Ishikawa (cell line): ENCODE data around the gene TBC1D22A.

Experiments used
- CEBPB ChIP-seq: IDR thresholded peaks from 2 replicates; pipeline ENCODE4 v1.6.1; 2012
- CREB1 ChIP-seq: IDR thresholded peaks from 2 replicates; pipeline ENCODE4 v1.6.1; 2012; ENCODE audit warnings: low read depth
- EP300 ChIP-seq: IDR thresholded peaks from 2 replicates; pipeline ENCODE4 v1.6.1; 2012; ENCODE audit warnings: borderline replicate concordance
- FOXM1 ChIP-seq: IDR thresholded peaks from 2 replicates; pipeline ENCODE4 v1.6.1; 2012; ENCODE audit warnings: low read depth, borderline replicate concordance
- NFIC ChIP-seq: IDR thresholded peaks from 2 replicates; pipeline ENCODE4 v1.6.1; 2012
- TAF1 ChIP-seq: IDR thresholded peaks from 2 replicates; pipeline ENCODE4 v1.6.1; 2012; ENCODE audit warnings: low read depth, mild to moderate bottlenecking
- TCF12 ChIP-seq: IDR thresholded peaks from 2 replicates; pipeline ENCODE4 v1.6.1; 2012; ENCODE audit warnings: low read depth
- YY1 ChIP-seq: IDR thresholded peaks from 2 replicates; pipeline ENCODE4 v1.6.1; 2012; ENCODE audit warnings: low read depth
- ZBTB7A ChIP-seq: IDR thresholded peaks from 2 replicates; pipeline ENCODE4 v1.6.1; 2012; ENCODE audit warnings: low read depth
- TF ChIP-seq, protein P1 (sequence below): IDR thresholded peaks from 2 replicates; pipeline ENCODE4 v1.6.1; 2012; ENCODE audit warnings: low read depth, mild to moderate bottlenecking
- TF ChIP-seq, protein P2 (sequence below): IDR thresholded peaks from 2 replicates; pipeline ENCODE4 v1.6.1; 2012

DNA sequence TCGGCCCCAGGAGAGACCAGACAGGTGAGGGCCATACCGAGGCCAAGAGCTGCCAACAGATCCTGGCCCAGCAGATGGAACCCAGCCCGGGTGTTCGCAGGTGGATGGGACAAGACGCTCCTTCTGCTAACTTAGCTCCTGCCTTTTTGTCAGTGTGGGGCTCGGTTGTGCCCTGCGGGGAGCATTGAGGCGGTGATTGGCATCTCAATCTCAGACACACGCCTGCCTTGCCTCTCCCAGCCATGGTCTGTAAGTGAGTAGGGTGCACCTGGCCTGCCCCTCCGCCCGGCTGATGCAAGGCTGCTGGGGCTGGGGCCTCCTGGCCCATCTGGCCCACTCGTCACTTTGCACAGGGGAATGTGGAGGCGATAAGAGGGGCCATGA, 350.1 kb downstream of the TBC1D22A start:
- TF ChIP-seq, protein P1, sequence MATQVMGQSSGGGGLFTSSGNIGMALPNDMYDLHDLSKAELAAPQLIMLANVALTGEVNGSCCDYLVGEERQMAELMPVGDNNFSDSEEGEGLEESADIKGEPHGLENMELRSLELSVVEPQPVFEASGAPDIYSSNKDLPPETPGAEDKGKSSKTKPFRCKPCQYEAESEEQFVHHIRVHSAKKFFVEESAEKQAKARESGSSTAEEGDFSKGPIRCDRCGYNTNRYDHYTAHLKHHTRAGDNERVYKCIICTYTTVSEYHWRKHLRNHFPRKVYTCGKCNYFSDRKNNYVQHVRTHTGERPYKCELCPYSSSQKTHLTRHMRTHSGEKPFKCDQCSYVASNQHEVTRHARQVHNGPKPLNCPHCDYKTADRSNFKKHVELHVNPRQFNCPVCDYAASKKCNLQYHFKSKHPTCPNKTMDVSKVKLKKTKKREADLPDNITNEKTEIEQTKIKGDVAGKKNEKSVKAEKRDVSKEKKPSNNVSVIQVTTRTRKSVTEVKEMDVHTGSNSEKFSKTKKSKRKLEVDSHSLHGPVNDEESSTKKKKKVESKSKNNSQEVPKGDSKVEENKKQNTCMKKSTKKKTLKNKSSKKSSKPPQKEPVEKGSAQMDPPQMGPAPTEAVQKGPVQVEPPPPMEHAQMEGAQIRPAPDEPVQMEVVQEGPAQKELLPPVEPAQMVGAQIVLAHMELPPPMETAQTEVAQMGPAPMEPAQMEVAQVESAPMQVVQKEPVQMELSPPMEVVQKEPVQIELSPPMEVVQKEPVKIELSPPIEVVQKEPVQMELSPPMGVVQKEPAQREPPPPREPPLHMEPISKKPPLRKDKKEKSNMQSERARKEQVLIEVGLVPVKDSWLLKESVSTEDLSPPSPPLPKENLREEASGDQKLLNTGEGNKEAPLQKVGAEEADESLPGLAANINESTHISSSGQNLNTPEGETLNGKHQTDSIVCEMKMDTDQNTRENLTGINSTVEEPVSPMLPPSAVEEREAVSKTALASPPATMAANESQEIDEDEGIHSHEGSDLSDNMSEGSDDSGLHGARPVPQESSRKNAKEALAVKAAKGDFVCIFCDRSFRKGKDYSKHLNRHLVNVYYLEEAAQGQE = no peak
- TF ChIP-seq, protein P2, sequence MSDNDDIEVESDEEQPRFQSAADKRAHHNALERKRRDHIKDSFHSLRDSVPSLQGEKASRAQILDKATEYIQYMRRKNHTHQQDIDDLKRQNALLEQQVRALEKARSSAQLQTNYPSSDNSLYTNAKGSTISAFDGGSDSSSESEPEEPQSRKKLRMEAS = no peak
- TF ChIP-seq CEBPB (no peak), NFIC (no peak), YY1 (no peak), TAF1 (no peak), TCF12 (no peak), FOXM1 (no peak), EP300 (no peak), ZBTB7A (no peak), CREB1 (no peak)
